Mesenchymal stem cell (in vitro differentiated cells and primary cell): ENCODE data around the gene DUSP5.

Source experiments
- DNase-seq: peaks from one replicate; pipeline ENCODE4 v3.0.0-alpha.2; 2013
- H2AFZ ChIP-seq: one replicate; pipeline ENCODE4 v1.6.1; 2013; ENCODE audit warnings: low read depth, mild to moderate bottlenecking, control low read depth, inconsistent platforms, low read length, moderate library complexity
- H2AK5ac ChIP-seq: 2 replicates; pipeline ENCODE4 v1.6.1; 2013; ENCODE audit warnings: low read length, moderate library complexity, mild to moderate bottlenecking, inconsistent platforms; ENCODE audit not compliant: severe bottlenecking
- H2BK120ac ChIP-seq: one replicate; pipeline ENCODE4 v1.6.1; 2013; ENCODE audit warnings: low read depth, mild to moderate bottlenecking, inconsistent platforms, low read length, moderate library complexity
- H2BK12ac ChIP-seq, 2 experiments: one replicate each; pipeline ENCODE4 v1.6.1; 2013; ENCODE audit warnings: inconsistent platforms in 2 of 2, low read length in 2 of 2, mild to moderate bottlenecking in 2 of 2, moderate library complexity in 2 of 2, control low read depth in 1 of 2
- H2BK15ac ChIP-seq: one replicate; pipeline ENCODE4 v1.6.1; 2013; ENCODE audit warnings: mild to moderate bottlenecking, low read depth, inconsistent platforms; ENCODE audit not compliant: poor library complexity, severe bottlenecking
- H2BK5ac ChIP-seq: 2 replicates; pipeline ENCODE4 v1.6.1; 2013; ENCODE audit warnings: low read depth, mild to moderate bottlenecking, low read length, control low read depth, inconsistent platforms; ENCODE audit not compliant: poor library complexity, severe bottlenecking
- H3K14ac ChIP-seq, 2 experiments: one replicate each; pipeline ENCODE4 v1.6.1; 2013; ENCODE audit warnings: inconsistent platforms in 2 of 2, low read length in 2 of 2, control low read depth in 1 of 2, mild to moderate bottlenecking in 1 of 2, moderate library complexity in 1 of 2
- H3K18ac ChIP-seq, 2 experiments: one replicate each; pipeline ENCODE4 v1.6.1; 2013; ENCODE audit warnings: inconsistent platforms in 2 of 2, low read length in 2 of 2, control low read depth in 1 of 2, low read depth in 1 of 2, mild to moderate bottlenecking in 1 of 2
- H3K23ac ChIP-seq, 2 experiments: one replicate each; pipeline ENCODE4 v1.6.1; 2013; ENCODE audit warnings: inconsistent platforms in 2 of 2, low read length in 2 of 2, mild to moderate bottlenecking in 2 of 2, moderate library complexity in 2 of 2, control low read depth in 1 of 2
- H3K27ac ChIP-seq: 2 replicates; pipeline ENCODE4 v1.5.1; 2013; ENCODE audit warnings: mild to moderate bottlenecking, moderate library complexity, low read length, control low read depth, inconsistent platforms; ENCODE audit not compliant: poor library complexity, severe bottlenecking
- H3K27me3 ChIP-seq, 2 experiments: 2 replicates each; pipeline versions ENCODE4 v1.6.1 to v1.7.0; 2013; ENCODE audit warnings: low read length in 2 of 2, mild to moderate bottlenecking in 2 of 2, moderate library complexity in 2 of 2, control low read depth in 1 of 2, inconsistent platforms in 1 of 2; ENCODE audit not compliant: control insufficient read depth in 1 of 2, insufficient read depth in 1 of 2
- H3K36me3 ChIP-seq, 2 experiments: 2 replicates each; pipeline versions ENCODE4 v1.6.1 to v1.7.0; 2013; ENCODE audit warnings: low read length in 2 of 2, control low read depth in 1 of 2, inconsistent platforms in 1 of 2, low read depth in 1 of 2, mild to moderate bottlenecking in 1 of 2; ENCODE audit not compliant: insufficient read depth in 2 of 2, control insufficient read depth in 1 of 2
- H3K4ac ChIP-seq, 2 experiments: one replicate each; pipeline ENCODE4 v1.6.1; 2013; ENCODE audit warnings: inconsistent platforms in 2 of 2, low read length in 2 of 2, mild to moderate bottlenecking in 2 of 2, moderate library complexity in 2 of 2, control low read depth in 1 of 2, low read depth in 1 of 2
- H3K4me1 ChIP-seq: 2 replicates; pipeline ENCODE4 v1.6.1; 2013; ENCODE audit warnings: low read depth, low read length, control low read depth; ENCODE audit not compliant: control insufficient read depth, insufficient read depth
- H3K4me2 ChIP-seq: 2 replicates; pipeline ENCODE4 v1.6.1; 2013; ENCODE audit warnings: low read length, mild to moderate bottlenecking, inconsistent platforms; ENCODE audit not compliant: poor library complexity, severe bottlenecking
- H3K4me3 ChIP-seq, 2 experiments: 2 replicates each; pipeline versions ENCODE4 v1.5.1 to v1.7.0; 2013; ENCODE audit warnings: low read length in 2 of 2, mild to moderate bottlenecking in 2 of 2, control low read depth in 1 of 2, low read depth in 1 of 2; ENCODE audit not compliant: insufficient read depth in 1 of 2
- H3K79me1 ChIP-seq: replicated peaks from 2 replicates; pipeline ENCODE4 v1.6.1; 2013; ENCODE audit warnings: mild to moderate bottlenecking, control low read depth, low read length, inconsistent platforms; ENCODE audit not compliant: poor library complexity, severe bottlenecking
- H3K9ac ChIP-seq: 2 replicates; pipeline ENCODE4 v1.7.0; 2013; ENCODE audit warnings: mild to moderate bottlenecking, low read length, moderate library complexity
- H3K9me3 ChIP-seq: 2 replicates; pipeline ENCODE4 v1.7.0; 2013; ENCODE audit warnings: mild to moderate bottlenecking, low read length; ENCODE audit not compliant: control insufficient read depth
- H4K8ac ChIP-seq: one replicate; pipeline ENCODE4 v1.6.1; 2013; ENCODE audit warnings: inconsistent platforms, mild to moderate bottlenecking, low read length, moderate library complexity
- H4K91ac ChIP-seq: one replicate; pipeline ENCODE4 v1.6.1; 2013; ENCODE audit warnings: mild to moderate bottlenecking, low read length, inconsistent platforms
- WGBS: methylation state at CpG from one replicate; pipeline ENCODE4 v1.1.7; 2013; ENCODE audit warnings: mixed read lengths; 5-methylcytosine and 5-hydroxymethylcytosine counted together

The DUSP5 gene

GRCh38 chr10:110547139-110547761 is 49.5 kb downstream of the DUSP5 start:
- Histone ChIP-seq H3K14ac (no peak overlapping the region), H3K4me2 (no peak overlapping the region), H3K36me3 (no peaks in the 10 kb centered on the region), H3K9me3 (no peaks in the 10 kb centered on the region), H3K27ac (no peak overlapping the region), H4K8ac (no peak overlapping the region), H4K91ac (no peak overlapping the region), H2BK12ac (no peak overlapping the region), H3K23ac (no peak overlapping the region), H2BK120ac (no peak overlapping the region), H2AFZ (no peak overlapping the region), H2AK5ac (no peak overlapping the region), H2BK5ac (no peak overlapping the region), H3K4me1 (peaks cover 1% of the 10 kb centered on the region), H3K27me3 (no peaks in the 10 kb centered on the region), H3K18ac (no peak overlapping the region), H3K79me1 (no peaks in the 10 kb centered on the region), H3K4me3 (no peak overlapping the region), H2BK15ac (no peak overlapping the region), H3K9ac (peak overlapping the region; percentile 62), H3K4ac (no peak overlapping the region)
- DNase-seq = peak; percentile 70
- WGBS = 6% methylated on average over 6 of the region's 8 CpGs

GRCh38 chr10:110548002-110548401 is 50.3 kb downstream of the DUSP5 start:
- no peak overlapping the region for H4K8ac ChIP-seq
- no peak overlapping the region for H3K9ac ChIP-seq

GRCh38 chr10:110549211-110549610 is 51.5 kb downstream of the DUSP5 start:
- no peak overlapping the region for H4K8ac ChIP-seq
- no peak overlapping the region for H3K18ac ChIP-seq
- no peaks in the 10 kb centered on the region for H3K36me3 ChIP-seq
- H4K91ac ChIP-seq = no peak overlapping the region
- H3K27ac ChIP-seq = no peak overlapping the region
- H2AFZ ChIP-seq = no peak overlapping the region
- no peak overlapping the region for H3K4me3 ChIP-seq
- no peak overlapping the region for H2BK12ac ChIP-seq
- no peak overlapping the region for H2AK5ac ChIP-seq
- no peak overlapping the region for H3K4ac ChIP-seq
- H3K23ac ChIP-seq = no peak overlapping the region
- H3K14ac ChIP-seq = no peak overlapping the region
- no peak overlapping the region for H2BK120ac ChIP-seq
- no peak for DNase-seq
- H3K4me1 ChIP-seq = peaks cover 1% of the 10 kb centered on the region
- H3K79me1 ChIP-seq = no peaks in the 10 kb centered on the region
- H2BK5ac ChIP-seq = no peak overlapping the region
- H3K9ac ChIP-seq = no peak overlapping the region
- 81% methylated on average over 3 of the region's 5 CpGs for WGBS
- H3K27me3 ChIP-seq = no peaks in the 10 kb centered on the region
- H3K9me3 ChIP-seq = no peaks in the 10 kb centered on the region
- H3K4me2 ChIP-seq = no peak overlapping the region
- no peak overlapping the region for H2BK15ac ChIP-seq

More at GRCh38 chr10:110548002-110548401, 50.3 kb downstream of the DUSP5 start:
- no peaks in the 10 kb centered on the region for H3K27me3 ChIP-seq
- no peaks in the 10 kb centered on the region for H3K79me1 ChIP-seq
- 80% methylated on average over 1 of the region's 5 CpGs for WGBS
- peaks cover 1% of the 10 kb centered on the region for H3K4me1 ChIP-seq
- H3K4ac ChIP-seq = no peak overlapping the region
- no peaks in the 10 kb centered on the region for H3K36me3 ChIP-seq
- no peak overlapping the region for H2BK120ac ChIP-seq
- H3K18ac ChIP-seq = no peak overlapping the region
- no peak overlapping the region for H2BK15ac ChIP-seq
- no peak for DNase-seq
- H2AFZ ChIP-seq = no peak overlapping the region
- H3K27ac ChIP-seq = no peak overlapping the region
- H3K4me3 ChIP-seq = no peak overlapping the region
- H4K91ac ChIP-seq = no peak overlapping the region
- no peak overlapping the region for H2AK5ac ChIP-seq
- no peaks in the 10 kb centered on the region for H3K9me3 ChIP-seq
- H3K14ac ChIP-seq = no peak overlapping the region
- H2BK5ac ChIP-seq = no peak overlapping the region
- H3K23ac ChIP-seq = no peak overlapping the region
- no peak overlapping the region for H3K4me2 ChIP-seq
- H2BK12ac ChIP-seq = no peak overlapping the region

- no peak overlapping the region for H2AK5ac ChIP-seq
- H3K4ac ChIP-seq = no peak overlapping the region
- H3K4me3 ChIP-seq = no peak overlapping the region
- H3K18ac ChIP-seq = no peak overlapping the region
- 7% methylated on average over 2 of the region's 2 CpGs for WGBS
- H3K4me2 ChIP-seq = no peak overlapping the region
- no peak overlapping the region for H2AFZ ChIP-seq
- no peaks in the 10 kb centered on the region for H3K79me1 ChIP-seq
- H4K91ac ChIP-seq = no peak overlapping the region
- H3K9ac ChIP-seq = no peak overlapping the region
- DNase-seq = no peak
- H3K36me3 ChIP-seq = no peaks in the 10 kb centered on the region
- H3K27ac ChIP-seq = no peak overlapping the region
- no peaks in the 10 kb centered on the region for H3K27me3 ChIP-seq
- peaks cover 3% of the 10 kb centered on the region for H3K4me1 ChIP-seq
- no peak overlapping the region for H2BK15ac ChIP-seq
- H3K14ac ChIP-seq = no peak overlapping the region
- no peak overlapping the region for H2BK12ac ChIP-seq
- no peak overlapping the region for H2BK120ac ChIP-seq
- H3K9me3 ChIP-seq = no peaks in the 10 kb centered on the region
- no peak overlapping the region for H4K8ac ChIP-seq
- no peak overlapping the region for H3K23ac ChIP-seq
- no peak overlapping the region for H2BK5ac ChIP-seq
Measured at GRCh38 chr10:110553905-110554304, 56.2 kb downstream of the DUSP5 start.
